Stimulated activated CD8-positive, alpha-beta memory T cell treated with anti-CD3 and anti-CD28 coated beads, Interleukin-2, amount 100 ng/mL, for 1 hour (primary cell): Measurements from ENCODE around the gene GMEB2.
"Not testable (repeated sequence)": the region's sequence is repeated elsewhere in the genome, so short reads cannot be mapped to it uniquely, and the experiment has no call there.

Source experiments
- DNase-seq, 2 donors: peaks; one replicate each; pipeline ENCODE4 v3.0.0-alpha.2; 2020; ENCODE audit warnings: low read depth in 2 of 2

GMEB2 gene

DNA sequence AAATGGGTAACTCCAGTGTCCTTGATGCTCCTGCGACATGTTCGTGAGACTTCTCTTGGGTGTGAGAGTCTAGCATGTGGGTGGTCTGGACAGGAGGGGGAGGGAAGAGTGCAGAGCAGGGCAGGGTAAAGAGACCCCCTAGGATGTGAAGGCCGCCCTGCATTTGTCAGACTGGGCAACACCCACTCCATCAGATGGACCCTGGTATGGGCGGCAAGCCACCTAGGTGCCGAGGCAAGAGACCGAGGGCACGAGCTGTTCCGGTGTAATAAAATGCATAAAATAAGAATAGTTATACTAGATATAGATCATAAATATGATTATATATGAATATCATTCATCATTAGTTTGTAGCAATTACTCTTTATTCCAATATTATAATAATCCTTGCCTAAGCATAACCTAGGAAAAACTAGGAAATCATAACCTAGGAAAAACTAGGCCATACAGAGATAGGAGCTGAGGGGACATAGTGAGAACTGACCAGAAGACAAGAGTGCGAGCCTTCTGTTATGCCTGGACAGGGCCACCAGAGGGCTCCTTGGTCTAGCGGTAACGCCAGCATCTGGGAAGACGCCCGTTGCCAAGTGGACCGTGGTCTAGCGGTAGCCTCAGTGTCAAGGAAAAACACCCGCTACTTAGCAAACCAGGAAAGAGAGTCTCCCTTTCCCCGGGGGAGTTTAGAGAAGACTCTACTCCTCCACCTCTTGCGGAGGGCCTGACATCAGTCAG lies 12.9 kb downstream of the GMEB2 start:
- DNase-seq = not testable (repeated sequence)

DNA sequence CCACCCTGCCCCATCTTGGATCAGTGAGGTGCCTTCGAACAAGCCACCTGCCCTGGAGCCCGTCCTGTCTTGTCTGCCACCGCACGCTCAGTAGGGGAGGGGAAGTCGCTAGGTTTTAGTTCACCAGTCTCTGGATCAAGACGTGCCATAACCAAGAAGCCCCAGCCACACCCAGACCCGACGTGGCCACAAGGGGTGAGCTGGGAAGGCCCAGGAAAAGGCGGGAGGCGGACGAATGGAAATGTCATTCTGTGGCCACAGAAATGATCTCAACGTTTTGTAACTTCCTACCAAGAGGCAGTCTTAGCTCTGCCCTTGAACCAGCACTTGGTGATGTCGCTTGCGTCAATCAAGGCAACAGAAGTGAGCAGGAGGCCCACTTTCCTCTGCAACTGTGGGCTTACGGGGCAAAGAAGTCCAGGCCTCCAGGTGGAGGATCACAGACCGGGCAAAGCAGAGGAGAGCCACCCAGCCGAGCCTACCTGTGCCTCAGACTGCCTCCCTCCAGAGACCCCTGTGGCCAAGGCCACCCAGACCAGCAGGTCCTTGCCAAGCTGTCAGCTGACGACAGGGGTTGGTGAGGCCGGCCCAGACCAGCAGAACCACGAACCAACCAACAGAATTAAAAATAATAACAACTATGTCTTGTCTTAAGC lies 14.5 kb downstream of the GMEB2 start:
- no peak for DNase-seq

DNA sequence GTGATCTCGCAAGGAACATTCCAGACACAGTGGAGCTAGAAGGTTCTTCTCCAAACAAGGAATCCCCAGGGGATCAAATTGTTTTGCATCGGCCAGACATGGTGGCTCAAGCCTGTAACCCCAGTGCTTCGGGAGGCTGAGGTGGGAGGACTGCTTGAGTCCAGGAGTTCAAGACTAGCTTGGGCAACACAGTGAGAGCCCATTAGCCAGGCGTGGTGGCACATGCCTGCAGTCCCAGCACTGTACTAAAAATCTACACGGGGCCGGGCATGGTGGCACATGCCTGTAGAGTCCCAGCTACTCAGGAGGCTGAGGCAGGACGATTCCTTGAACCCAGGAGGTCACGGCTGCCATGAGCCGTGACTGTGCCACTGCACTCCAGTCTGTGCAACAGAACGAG lies 15.3 kb downstream of the GMEB2 start:
- DNase-seq = no peak

DNA sequence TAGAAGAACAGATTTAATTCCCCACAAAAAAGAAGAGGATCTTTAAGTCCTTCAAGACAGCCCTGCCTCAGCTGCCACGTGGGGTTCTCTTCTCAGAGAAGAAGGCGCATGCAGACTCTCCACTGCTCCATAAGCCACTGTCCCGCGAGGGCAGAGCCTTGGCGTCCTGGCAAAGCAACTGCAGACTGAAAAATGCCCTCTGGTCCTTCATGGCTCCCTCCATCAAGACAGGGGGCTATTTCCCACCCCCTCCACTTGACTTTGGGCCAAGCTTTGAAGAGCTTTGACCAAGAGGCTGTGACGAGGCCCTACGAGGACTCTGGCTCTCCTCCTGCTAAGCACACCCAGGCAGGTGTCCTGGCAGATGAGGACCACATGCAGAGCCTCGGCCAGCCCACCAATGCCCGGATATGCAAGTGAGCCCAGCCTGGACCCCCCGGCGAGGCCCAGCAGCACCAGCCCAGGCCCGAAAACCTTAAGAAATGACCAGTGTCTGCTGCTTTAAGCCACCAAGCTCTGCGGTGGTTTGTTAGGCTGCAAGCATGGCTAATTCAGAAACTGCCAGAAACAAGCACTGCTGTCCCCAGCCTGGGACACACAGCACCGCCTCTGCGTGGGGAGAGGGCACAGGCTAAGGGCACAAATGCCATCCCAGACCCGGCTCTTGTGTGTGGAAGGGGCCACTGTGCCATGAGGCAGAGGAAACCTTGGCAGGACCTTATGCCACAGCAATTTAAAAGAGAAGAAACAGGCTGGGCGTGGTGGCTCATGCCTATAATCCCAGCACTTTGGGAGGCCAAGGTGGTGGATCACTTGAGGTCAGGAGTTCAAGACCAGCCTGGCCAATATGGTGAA lies 16.1 kb downstream of the GMEB2 start:
- DNase-seq = no peak

DNA sequence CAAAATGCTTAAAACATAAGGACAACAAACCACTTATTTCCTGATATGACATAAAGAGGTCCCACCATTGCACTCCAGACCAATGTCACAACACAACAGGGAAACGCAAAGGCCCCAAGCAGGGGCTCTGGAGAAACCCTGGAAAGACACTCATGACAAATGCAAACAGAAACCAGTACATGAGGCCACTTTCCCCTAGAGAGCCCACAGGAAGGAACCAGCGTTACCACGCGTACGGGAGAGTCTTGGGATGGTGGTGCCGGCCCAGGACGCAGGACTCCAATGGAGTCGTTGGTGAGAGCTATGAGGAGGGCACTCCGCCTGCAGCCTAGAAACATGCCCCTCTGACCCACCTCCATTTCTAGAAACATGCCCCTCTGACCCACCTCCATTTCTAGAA lies 20.2 kb downstream of the GMEB2 start:
- DNase-seq = no peak

DNA sequence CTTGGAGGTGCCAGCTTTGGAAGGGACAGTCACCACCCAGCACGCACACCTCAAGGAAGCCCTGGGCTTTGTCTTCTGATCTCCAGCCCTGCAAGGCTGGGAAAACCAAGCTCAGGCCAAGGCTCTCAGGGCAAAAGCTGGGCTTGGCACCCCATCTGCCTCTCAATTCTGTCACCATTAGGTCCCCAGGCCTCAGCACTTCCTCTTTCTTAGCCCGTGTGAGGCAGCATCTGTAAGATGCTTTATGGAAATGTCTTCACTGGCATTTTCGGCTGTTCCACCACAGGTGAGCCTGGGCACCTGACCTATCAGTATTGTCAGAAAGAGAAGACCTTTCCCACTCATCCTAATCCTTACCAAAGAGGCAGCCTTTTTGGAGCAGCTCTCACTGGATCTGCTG lies 24.6 kb downstream of the GMEB2 start:
- DNase-seq = no peak

DNA sequence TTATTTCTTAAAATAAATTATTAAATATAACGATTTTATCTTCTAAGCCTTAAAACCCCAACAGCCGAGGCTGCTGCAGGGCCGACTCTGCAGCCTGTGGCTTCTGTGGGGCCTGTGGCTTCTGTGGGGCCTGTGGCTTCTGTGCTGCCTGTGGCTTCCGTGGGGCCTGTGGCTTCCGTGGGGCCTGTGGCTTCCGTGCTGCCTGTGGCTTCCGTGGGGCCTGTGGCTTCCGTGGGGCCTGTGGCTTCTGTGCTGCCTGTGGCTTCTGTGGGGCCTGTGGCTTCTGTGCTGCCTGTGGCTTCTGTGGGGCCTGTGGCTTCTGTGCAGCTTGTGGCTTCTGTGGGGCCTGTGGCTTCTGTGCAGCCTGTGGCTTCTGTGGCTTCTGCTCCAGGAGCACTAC lies 25.2 kb downstream of the GMEB2 start:
- DNase-seq = not testable (repeated sequence)

DNA sequence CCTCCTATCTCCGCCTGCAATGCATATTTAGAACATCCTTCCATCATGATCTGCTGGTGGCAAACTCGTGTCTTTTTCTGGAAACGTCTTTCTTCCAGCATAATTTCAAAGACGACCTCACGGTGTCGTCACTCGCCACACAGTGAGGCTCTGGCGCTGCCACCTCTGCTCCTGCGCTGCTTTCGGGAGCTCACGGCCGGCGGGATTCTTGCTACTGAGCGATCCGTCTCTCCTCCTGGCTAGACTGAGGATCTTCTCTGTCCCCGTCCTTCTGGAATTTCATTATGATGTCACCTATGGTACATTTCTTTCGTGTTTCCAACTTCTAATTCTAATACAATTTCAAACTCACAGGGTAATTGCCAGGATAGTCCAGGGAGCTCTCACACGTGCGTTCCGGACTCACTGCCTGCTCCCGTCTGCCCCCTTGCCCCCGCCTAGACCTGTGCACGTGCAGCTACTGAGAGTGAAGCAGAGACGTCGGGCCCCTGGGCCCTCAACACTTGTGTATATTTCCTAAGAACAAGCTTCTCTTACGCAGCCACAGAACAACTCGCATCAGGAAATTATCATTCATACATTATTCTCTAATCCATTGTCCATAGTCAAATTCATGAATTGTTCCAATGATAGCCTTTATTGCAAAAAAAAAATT lies 27.4 kb downstream of the GMEB2 start:
- DNase-seq = no peak

DNA sequence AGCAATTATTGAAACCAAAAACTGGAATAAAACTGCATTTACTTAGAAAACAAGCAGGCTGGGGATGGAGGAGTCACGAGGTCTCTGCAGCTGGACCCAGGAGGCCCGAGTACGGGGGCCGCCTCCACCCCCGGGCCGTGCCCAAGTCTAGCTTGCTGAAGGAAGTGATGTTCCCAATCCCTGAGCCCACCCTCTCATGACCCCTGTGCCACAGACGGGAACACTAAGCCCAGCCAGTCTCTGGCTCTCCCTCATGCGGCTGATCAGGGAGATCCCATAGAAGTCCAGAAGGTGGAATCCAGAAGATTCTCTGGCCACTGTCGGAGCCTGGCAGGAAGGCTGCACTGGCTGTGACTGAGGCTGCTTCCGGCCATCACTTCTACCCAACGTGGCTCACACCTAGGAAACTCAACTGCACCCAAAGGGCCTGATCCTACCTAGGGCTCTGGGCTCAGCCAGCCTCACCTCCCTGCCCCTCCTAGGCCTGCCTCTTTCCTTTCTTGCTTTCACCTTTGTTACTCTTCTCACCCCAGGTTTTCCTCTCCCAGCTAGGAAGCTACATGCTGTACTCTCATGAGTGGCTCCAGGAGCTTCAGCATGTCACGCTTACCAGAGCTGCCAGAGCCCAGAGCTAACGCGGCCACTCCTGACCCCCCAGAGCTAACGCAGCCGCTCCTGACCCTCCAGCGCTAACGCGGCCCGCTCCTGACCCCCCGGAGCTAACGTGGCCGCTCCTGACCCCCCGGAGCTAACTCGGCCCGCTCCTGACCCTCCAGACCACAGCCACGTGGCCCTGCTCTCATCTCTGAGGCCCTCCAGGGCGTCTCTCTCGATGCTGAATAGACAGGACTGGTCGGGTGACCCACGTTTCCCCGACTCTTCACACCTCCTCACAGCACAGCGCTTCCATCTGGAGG lies 28.2 kb downstream of the GMEB2 start:
- DNase-seq = no peak

DNA sequence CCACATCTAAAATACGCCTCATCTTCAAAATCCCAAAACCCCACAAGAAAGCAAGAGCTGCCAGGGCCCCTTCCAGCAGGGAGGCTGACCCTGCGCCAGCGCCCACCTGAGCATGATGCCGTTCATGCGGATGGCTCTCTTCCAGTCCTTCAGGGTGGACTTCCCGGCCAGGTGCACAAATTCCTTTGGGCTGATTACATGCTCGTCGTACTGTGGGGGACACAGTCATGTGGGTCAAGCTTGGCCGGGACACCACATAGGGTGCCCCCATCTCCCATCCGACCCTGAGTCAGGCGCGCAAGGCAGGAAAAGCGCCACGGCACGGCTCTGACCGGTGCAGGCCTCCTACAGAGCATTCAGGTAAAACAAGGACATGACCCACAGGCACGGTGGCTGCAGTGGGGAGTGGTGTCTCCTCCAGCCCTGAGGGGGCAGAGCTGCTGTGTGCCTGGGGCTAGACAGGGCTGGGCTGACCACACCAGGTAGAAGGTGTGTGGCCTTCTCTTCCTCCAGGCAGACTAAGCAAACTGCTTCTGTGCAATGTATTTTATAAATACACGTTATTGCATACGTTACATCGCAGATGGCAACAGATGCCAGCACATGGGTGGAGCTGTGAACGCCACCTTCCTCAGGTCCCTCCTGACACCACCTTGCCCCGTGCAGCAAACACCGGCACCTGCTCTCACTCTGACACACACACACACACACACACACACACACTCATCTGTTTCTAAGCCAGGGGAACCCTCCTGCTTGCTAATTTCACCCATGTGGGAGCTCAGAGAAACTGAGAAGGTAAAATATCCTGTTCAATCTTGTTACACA lies 29.0 kb downstream of the GMEB2 start:
- no peak for DNase-seq

DNA sequence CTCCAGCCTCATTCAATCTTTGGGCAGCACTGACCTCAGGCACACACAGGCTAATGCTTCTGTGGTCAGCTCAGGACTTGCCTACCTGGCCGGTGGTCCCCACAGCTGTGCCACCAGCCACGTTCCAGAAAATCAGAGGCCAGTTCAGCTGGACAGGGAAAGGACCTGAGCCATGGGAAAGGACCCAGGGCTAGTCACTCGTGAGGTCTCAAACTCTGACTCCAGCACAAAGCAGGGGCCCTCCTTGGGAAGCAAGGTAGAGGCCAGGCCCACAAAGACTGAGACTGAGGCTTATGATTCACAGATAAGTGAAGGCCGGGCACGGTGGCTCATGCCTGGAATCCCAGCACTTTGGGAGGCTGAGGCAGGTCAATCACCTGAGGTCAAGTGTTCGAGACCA lies 30.5 kb downstream of the GMEB2 start:
- DNase-seq = no peak

DNA sequence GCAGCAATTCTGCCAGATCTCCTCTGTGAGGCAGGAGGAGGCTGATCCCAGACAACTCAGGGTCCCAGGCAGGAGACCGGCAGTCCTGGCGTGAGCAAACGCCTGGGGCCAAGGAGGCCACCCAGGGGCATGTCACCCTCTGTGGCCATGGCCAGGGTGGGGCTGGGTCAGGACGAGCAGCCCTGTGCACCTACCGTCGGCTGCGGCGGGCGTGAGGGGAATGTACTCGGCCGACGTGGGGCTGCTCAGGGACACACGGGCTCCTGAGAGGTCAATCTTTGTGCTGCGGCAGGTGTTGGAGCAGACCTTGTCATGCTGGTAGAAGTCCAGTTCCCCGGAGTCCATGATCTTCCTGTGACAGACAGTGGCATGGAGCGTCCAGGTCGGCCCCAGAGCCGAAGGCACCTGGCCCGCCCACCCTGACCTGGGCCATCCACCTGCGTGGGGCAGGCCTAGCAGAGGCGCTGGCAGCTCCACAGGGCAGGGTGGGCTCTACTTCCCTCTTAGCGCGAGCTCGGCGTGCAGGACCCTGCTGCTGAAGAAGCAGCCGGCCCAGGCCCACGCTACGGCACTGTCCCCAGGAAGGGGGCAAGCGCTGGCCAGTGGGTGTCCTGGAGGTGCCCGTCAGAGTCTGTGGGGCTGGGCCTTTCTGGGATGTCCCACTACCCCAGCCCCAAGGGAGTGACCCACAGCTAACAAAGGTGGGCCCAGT lies 31.3 kb downstream of the GMEB2 start:
- no peak for DNase-seq

DNA sequence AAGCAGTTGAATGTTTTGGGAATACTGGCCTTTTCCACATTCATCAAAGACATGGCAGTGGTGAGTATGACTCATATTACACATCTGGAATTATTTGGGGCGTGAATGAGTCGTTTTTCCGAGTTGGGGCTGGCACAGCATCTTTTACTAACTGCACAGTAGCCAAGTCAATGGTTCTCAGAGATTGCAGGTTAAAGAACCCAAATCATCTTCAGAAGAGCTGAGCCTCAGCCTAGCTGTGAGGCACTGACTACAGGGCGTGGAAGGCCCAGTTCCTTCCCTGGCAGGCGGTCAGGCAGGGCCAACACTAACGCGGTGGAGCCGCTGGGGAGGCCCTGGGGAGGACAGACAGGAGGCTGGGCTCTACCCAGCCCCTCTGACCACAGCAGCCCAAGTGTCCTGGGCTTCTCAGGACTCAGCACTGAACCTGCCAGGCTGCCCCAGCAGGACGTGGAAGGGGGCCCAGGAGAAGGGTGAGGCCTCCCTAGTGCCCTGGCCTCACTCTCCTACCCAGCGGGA lies 32.8 kb downstream of the GMEB2 start:
- DNase-seq = no peak

DNA sequence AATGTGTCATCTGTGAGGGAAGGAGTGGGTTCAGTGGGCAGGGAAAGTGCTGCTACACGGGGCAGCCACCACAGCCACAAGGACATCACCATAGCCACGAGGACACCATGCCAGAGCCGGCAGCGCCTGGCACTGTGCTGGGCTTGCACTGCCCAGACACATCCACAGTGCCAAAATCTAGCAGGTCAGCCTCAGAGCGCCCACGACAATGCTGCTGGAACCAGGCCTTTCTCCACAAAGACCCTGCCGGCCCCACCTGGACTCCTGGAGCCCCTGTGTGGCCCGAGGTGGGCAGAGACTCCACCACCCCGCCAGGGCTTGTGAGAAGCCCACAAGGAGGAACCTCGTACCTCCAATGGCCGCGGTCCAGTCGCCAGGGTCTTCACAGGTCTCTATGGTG lies 34.2 kb downstream of the GMEB2 start:
- DNase-seq = no peak

DNA sequence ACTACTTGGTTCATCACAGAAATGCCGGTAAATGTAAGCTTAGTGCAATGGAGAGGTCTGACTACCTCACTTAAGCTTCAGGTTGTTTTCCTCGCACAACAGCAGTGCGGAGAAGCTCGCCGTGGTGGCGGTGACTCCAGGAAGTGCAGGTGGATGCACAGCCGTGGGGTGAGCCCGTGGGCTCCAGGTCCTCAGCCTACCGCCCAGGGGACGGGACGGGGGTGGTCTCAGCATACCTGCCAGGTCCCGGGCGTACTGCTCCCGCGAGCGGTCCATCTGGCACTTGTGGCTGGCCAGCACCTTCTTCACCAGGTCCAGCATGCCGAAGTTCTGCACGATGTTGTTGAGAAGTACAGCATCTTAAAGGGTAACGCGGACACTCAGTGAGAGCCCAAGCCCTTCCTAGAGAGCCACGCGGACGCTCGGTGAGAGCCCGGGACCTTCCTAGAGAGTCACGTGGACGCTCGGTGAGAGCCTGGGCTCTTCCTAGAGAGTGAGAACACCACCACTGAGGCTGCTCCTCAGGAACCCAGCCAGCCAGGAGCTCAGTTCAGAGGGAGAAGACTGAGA lies 35.0 kb downstream of the GMEB2 start:
- no peak for DNase-seq

DNA sequence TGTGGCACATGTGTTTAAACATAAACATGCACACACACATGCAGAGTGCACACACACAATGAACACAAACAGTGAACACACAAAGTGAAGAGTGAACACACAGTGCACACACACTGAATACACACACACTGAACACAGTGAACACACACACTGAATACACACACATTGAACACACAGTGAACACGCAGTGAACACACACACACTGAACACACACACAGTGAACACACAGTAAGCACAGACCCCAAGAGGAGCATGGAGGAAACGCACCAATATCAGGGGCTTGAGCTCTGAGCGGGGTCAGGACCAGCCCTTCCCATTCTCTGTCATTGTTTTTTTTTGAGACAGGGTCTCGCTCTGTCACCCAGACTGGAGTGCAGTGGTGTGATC lies 35.8 kb downstream of the GMEB2 start:
- no peak for DNase-seq

DNA sequence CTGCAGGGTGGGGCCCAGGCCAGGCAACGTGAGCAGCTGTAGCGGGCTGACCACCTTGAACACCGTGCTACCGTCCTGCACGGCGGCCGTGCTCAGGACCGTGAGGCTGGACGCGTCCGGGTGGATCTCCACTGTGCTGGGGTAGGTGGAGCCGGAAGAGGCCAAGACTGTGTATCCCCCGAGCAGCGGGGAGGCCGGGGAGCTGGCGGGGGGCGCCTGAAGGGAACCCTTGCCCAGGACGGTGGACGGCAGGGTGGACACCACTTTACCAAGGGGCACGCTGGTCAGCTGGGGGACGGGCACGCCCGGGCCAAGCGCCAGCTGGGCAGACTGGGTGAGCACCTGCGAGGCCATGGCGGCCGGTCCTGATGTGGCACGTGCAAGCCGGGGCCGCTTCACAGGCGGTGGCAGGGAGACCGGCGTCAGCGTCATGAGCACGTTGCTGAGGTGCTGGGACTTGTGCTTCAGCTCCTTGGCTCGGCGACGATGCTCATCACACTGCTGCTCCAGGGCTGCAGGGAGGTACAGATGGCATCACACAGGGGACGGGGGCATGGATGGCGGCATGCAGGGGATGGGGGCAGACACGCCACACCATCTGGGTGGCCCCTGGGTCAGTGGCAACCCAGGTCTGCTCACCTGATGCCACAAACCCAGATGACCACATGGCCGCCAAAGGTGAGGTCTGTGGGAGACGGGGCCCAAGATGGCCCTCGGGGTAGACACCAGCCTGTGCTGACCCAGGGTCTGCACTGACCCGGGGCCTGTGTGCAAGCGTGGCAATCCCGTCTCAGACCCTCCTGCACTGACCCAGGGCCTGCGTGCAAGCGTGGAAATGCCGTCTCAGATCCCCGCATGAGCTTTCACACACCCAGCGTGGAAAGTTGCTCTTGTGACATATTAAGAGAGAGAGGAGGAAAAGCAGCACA lies 36.4 kb downstream of the GMEB2 start:
- DNase-seq = no peak
